DMS79 treated with DMSO at 0.1 percent for 48 hours (cell line): ENCODE measurements around the gene CFAP58.

ENCODE experiments used
- DNase-seq: peaks from one replicate; lab custom pipeline; 2025; lab: John Stamatoyannopoulos, UW

Gene CFAP58

DNA sequence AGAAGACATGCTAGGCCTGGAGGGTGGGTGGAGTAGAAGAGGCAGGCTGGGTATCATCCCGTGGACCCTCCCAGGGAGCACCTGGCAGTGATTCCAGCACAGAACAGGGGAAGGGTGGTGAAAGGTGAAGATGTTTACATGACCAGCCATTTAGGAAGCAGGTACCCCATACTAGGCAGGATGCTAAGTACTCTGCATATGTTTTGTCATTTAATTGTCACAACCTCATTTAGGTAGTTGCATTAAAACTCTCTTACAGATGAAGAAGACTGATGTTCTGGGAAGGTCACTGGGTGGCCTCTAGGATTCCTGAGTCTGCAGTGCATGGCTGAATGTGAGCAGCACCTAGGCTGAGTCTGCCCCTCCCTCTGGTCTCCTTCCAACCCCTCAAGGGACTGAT lies 30.5 kb upstream of the CFAP58 start:
- DNase-seq: no peak

- no peak for DNase-seq
Measured at GRCh38 chr10:104323760-104324201, 29.9 kb upstream of the CFAP58 start.

DNA sequence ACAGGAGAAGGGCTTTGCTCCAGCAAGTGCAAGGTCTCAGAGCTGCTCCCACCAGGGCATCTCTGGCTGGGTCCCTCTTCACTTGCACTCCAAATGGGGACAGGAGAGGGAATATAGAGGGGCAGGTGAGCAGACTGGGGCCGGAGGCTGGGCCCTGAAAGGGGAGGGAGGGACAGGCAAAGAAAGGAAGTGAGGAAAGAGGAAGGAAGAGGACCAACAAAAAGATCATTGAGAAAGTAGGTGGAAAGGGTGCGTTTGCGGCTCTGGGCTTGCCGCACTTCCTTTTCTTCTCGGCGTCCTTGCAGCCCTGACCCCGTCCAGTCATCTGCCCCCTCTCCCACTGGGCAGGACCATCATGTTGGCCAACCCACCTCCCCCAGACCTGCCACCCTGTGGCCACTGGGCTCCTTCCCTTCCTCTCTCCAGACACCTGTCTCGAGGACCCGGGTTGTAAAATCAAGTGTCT lies 29.4 kb upstream of the CFAP58 start:
- no peak for DNase-seq

- no peak for DNase-seq
Measured at GRCh38 chr10:104324931-104325330, 28.7 kb upstream of the CFAP58 start.

DNA sequence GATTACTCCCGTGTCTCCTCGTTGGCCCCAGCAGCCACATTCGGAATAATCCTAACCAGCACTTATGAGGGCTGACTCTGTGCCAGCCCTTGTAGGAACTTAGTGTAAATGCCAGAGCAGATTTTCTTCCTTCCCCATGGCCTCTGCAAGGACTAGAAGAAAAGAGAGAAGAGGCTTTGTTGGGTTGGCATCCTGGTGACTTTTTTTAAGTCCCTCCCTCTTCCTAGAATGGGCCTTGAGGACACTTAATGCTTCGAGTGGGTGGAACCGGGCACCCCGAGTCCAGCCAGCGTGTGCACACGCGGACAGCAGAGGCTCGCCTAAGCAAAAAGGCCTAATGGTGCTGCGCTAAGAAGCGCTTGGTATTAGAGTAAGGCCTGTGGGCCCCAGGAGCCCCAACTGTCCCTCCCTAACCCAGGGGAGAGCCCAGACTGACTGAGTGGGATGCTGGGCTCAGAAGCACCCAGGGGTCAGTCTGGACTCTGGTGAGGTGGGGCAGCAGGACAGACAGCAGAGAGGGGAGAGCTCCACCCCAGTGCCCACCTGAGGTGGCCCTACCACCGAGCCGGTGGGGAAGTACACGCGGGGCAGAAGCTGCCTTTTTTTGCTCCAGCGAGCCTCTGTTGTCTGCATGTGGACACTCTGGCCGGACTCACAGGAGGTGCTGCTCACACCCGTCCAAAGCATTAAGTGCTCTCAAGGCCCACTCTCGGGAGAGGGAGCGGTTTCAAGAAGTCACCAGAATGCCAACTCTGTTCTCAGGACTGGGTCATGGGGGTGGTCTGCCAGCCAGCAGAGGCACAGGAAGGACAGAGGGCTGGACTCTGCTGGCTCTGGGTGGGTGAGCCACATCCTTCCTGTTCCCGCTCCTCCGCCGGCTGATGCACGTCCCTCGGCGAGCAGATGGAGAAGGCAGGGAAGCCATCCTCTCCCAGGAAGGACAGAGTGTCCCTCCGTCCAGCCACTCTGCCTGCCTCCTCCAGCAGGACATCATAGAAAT lies 27.9 kb upstream of the CFAP58 start:
- no peak for DNase-seq

DNA sequence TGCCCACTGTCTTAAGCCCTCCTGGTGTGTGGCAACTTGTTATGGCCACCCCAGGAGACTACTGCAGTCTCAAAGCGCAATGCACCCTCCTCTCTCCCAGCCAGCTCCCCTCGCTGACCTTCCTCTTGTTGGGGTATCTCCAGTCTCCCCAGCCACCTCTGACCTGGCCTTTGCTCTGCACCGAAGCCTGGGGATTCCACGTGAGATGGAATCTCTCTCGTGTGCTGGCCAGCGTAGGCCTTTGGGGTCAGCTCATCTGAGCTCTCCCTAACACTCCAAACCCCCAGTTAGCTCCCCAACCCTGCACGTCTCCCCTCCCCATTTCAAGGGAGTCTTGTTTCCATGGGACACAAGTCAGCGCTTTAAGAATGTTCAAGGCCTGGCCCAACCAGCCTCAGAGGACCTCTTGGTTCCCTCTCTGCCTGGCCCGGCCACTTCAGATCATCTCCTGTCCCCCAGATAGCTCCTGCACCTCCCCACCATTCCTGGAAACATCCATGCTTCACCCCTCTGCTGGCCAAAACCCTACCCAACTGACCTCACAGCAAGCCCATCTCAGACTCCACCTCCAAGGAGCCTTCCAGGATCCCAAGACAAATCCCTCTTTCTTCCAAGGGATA lies 26.5 kb upstream of the CFAP58 start:
- no peak for DNase-seq

DNA sequence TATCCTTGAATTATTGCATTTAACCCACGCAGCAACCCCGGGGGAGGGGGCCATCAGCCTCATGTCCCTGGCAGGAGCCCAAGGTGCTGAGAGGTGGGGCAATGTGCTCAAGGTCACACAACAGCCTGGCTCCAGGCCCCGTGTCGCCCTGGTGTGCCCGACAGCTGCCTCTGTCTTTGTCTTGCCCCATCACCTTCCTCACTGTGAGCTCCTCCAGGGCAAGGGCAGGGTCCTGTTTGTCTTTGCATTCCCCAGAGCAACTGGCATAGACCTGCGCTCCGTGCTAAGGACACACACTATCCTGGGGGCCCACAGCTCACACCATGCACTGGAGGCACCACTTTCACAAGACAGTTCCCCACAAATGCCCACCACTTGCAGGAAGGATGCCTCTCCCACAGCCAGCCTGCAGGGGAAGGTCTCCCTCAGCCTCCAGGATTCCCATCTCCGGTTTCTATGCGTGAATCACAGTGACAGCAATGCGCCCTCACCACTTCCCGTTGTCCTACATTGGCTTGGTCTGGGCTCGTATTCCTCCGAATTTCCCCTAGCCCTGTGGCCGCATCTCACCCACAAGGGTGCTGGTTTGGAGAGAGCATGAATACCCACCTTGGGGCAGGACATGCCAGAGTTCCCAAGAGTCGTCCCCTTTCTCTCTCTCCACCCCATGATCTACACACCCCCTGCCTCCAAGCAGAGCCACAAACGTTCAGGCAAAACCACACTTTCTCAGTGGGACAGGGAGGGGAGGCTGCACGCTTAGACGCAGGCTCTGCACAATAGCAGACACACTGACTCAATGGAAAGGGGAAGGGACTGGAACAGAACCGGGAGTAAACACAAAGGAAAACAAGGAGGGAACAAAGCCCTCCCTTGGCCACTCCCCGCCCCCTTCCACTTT lies 25.6 kb upstream of the CFAP58 start:
- no peak for DNase-seq

- DNase-seq: no peak
Measured at GRCh38 chr10:104328646-104328895, 25.1 kb upstream of the CFAP58 start.

DNA sequence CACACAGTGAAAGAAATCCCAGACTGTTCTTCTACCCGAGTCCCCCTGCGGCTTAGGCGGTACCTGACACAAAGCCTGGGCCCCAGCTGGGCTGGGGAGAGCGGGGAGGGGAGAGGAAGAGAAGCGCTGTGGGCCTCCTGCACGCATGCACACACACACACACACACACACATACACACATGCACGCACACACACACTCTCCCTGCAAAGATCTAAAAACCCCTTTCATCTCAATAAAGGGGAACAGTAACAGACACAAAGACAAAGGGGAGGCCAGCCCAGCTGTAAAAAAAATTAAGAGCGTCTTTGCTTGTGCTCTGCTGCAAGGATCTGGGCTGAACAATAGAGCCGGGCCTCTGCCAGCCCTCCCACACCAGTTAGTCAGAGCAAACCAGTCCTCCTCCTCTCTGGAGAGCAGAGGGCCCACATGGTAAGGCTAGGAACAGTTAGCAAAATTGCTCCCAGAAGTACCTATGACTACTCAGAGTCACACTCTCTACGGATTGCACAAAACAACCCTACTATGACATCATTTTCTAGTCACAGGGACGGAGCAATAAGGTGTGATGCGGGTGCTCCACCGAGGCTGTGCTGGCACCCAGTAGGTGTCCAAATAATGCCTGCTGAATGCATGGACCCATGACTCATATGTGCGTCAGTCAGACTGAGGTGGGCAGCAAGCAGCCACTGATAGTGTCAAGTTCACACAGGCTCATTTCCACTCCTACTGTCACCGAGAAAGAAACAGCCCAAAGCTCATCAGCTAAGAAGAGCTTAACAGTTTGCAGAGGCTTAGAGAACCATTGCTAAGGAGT lies 24.5 kb upstream of the CFAP58 start:
- no peak for DNase-seq

DNA sequence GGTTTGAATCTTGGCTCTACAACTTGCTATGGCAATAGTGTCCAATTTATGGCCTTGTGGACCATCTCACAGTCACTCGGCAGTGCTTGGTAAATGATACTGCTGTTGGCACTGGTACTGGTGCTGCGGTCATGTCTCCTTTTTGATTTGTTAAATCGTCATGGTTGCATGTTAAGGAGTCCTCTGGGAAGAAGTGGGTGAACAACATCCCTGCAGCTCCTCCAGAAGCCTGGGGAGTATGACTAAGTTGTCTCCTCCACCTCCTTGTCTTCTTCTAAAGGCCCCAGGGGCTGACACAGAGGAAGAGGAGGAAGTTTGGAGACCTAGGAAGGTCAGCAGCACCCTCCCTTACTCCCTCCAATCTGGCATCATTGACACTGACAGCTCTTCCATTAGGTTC lies 23.9 kb upstream of the CFAP58 start:
- no peak for DNase-seq

- DNase-seq: no peak
Measured at GRCh38 chr10:104330168-104331110, 23.2 kb upstream of the CFAP58 start.

DNA sequence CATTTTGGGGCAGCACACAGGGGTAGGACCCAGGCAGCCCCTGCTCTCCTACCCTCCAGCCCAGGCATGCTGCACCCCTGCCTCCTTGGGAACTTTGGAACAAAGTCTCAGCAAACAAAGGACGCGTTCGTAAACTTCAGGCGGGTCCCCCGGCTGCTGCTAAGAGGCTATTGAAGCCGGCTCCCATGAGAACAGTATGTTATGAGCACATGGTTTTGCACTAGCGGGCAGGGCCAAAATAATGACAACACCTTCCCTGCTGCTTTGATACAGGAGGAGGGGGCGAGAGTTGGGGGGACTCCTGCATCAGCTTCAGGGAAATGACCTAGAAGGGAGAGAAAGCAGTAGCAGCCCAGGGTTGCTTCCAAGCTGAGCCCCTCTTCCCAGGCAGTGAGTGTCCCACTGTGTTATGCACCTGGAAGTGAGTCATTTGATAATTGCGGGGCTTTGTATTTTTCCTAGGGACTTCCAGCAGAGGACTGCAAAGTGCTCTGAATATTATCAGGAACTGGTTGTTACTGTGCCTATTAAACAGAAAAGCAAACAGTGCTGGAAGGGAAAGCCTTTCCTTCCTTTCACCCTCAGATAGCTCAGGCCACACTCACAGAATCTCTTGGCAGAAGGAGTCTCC lies 22.3 kb upstream of the CFAP58 start:
- no peak for DNase-seq

DNA sequence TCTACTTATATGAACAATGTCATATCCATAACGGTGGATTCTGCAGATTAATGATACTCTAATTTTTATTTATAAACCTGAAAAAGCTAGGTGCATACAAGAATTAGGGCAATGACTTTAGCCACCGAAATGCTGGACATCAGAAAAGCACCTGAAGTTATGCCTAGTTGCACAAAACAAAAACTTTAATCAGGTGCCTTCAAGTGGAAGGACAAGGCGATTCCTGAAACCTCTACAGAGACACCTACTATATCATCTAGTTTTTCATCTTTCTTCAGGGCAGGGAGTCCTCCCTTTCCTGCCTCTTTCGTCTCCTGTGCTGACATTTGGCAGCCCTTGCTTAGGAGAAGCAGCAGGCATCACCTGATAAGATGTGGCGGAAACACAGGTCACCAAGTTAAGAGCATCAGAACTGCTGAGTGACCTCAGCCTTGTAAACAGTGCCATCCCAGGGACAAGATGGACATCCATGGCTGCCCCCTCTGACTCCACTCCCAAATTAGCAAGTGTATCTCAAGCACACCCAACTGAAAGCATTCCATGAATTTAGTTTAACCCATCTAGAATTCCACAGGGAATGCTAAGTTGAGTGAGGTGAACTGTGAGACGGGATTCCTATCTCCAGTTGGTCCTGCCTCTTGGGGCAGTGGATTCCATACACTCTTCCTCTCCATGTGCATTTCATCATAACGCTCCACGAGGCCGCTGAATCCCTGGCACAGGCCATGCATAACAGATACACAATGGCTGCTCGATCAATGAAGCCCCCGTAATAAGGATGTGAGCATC lies 21.2 kb upstream of the CFAP58 start:
- no peak for DNase-seq

DNA sequence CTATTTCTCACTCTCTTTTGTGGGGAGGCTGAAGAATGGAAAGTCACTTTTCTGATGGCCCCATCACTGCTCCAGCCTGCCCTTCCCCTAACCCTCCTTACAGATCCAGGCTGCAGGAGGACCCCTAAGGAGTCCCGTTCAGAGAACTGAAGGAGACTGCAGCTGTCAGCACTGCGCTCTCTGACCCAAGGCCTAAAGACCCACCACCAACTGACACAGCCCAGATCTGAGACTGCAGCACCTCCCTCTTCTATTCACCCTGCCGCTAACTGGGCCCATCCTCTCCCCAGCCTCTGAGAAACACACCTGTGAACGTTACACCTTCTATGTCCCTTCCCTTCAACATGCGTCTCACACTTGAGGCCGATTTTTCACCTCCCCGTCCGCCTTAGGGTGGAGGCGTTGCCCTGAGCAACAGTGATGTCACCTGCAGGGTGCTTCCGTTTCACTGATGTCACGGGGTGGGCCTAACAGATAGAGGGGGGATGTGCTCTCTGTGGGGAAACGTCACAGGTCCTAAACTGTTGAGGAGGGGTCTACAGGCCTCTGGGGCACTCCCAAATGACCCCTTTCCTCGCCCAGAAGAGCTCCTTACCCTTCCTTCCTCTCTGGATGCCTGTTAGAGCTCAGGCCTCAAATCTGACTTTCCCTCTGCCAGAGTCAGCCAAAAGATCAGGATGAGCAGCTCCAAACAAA lies 20.5 kb upstream of the CFAP58 start:
- DNase-seq: no peak

DNA sequence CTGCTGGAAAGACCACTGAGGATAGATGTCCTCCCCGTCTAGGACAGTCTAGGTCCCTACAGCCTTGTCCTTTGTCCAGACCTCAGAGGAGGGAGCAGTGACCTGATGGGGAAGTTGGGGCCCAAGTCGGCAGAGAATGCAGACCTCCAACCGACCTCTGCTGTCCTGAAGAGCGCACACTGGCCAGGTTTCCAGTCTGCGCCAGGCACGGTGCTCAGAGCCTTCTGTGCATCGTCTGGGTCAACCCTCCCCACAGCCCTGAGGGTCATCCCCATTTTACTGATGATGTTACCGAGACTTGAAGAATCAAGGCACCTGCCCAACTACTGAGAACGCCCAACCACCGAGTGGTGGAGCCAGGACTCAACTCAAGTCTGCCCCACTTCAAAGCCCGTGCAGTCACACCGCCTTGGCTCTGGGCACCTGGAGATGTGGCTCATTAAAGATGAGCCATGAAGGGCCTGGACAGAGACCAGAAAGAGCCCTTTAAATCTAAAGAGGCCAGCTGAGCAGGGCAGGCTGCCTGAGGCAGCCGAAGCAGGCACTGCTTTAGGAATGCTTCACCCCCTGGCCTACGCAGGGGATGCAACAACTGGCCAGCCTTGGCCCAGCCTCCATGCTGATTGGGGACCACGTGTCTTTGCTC lies 19.8 kb upstream of the CFAP58 start:
- peak; percentile 48 for DNase-seq

DNA sequence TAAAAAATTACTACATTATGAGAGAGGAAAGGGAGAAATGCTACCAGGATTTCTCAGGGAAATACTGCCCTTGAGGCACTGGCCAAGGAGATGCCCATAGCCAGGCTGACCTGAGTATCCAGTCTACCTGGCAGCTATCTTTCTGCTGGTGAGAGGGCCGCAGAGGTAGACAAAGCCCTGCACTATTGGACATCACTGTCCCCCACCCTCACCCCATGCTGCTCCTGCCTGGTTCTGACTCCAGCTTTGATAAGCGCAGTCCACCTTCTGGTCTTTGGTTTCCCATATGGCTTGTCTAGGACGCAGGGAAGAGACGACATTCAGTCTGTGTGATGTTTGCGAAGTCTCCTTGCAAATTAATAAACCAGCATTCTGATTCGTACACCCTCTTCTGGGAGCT lies 19.1 kb upstream of the CFAP58 start:
- DNase-seq: no peak

DNA sequence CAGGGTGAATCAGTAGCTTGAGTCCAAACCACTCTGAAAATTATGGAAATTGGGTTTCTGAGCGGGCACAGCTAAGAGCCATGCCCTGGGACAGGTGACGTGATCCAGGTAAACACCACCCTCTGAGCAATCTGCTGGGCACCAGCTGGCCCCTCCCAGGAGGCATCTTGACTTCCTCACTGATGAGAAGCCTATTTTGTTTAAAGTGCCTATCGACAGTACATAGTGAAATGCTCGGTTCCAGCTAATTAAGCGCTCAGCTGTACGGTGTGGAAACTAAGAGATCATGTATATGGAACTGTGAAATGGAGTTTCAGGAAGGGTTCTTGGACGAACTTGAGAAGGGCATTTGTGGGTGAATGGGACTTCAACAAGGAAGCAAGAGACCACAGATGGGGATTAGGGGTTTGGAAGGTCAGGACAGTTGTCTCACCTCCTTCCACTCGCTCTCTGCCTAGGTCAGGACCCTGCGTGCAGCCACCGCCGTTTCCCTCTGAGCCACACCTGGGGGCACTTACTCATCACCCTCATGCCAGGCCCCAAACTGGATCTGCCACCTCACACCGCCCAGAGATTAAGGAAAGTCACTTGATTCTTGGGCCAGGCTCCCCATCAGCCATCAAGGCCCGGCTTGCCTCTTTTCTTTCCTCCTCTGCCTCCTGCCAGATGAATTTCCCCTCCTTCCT lies 18.5 kb upstream of the CFAP58 start:
- DNase-seq: peak; percentile 81
